Body of pancreas (tissue), 4 donors: ENCODE measurements around the gene GCDH.

Experiments
- POLR2A ChIP-seq, 3 donors: fragments of 450-650 bp; IDR thresholded peaks; one replicate each; pipeline ENCODE4 v1.6.1; 2016; ENCODE audit warnings: antibody characterized with exemption in 3 of 3, mild to moderate bottlenecking in 2 of 3
- TF ChIP-seq, protein P1 (sequence below), 7 experiments: fragments of 450-650 bp in 4 of 7; fragments of 200-600 bp in 3 of 7; sonication (generic) in 3 of 7; IDR thresholded peaks; one replicate each; pipeline ENCODE4 v1.5.1; 2016 to 2019; ENCODE audit warnings: antibody characterized with exemption in 7 of 7

DNA sequence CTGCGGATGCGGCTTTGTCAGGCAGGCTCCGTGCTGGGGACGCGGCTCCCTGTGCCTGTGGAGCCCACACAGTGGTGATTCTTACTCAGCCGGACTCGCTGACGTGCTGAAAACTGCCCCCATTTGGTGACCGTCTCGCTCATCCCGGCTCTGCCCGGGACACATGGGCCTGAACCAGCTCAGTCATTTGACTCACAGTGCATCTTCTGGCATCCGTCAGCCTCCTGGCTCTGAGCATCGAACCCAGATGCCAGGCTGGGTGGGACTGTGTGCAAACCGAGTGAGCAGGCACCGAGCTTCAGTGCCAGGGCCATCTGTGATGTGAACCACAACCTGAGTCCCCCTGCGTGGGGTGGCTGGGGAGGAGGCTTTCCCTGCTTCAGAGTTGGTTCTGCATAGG lies 5.5 kb downstream of the GCDH start:
- no peak for TF ChIP-seq POLR2A (IDR thresholded peaks at IDR 0.05)
- TF ChIP-seq, protein P1, sequence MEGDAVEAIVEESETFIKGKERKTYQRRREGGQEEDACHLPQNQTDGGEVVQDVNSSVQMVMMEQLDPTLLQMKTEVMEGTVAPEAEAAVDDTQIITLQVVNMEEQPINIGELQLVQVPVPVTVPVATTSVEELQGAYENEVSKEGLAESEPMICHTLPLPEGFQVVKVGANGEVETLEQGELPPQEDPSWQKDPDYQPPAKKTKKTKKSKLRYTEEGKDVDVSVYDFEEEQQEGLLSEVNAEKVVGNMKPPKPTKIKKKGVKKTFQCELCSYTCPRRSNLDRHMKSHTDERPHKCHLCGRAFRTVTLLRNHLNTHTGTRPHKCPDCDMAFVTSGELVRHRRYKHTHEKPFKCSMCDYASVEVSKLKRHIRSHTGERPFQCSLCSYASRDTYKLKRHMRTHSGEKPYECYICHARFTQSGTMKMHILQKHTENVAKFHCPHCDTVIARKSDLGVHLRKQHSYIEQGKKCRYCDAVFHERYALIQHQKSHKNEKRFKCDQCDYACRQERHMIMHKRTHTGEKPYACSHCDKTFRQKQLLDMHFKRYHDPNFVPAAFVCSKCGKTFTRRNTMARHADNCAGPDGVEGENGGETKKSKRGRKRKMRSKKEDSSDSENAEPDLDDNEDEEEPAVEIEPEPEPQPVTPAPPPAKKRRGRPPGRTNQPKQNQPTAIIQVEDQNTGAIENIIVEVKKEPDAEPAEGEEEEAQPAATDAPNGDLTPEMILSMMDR (IDR thresholded peaks at IDR 0.05), result no peak
